IMR-90 (cell line): Measurements from ENCODE around the gene C1orf167.

Source experiments
- BHLHE40 ChIP-seq: fragments of 150-350 bp; IDR thresholded peaks from 2 replicates; pipeline ENCODE4 v1.6.1; 2016; ENCODE audit warnings: mild to moderate bottlenecking, low read depth, low read length
- CEBPB ChIP-seq: IDR thresholded peaks from 2 replicates; pipeline ENCODE4 v1.6.1; 2012; ENCODE audit warnings: low read depth, low read length, improper control_type of control experiment
- CHD1 ChIP-seq: IDR thresholded peaks from 2 replicates; pipeline ENCODE4 v1.6.1; 2012; ENCODE audit warnings: low read depth, low read length, improper control_type of control experiment
- CTCF ChIP-seq: conservative IDR thresholded peaks from 2 replicates; pipeline ENCODE4 v1.5.1; 2012; ENCODE audit warnings: mild to moderate bottlenecking, low read depth, low read length, improper control_type of control experiment
- ELK1 ChIP-seq: fragments of 150-350 bp; IDR thresholded peaks from 2 replicates; pipeline ENCODE4 v1.6.1; 2016; ENCODE audit warnings: low read depth, mild to moderate bottlenecking, low read length, moderate library complexity, borderline replicate concordance
- FOS ChIP-seq: fragments of 150-350 bp; IDR thresholded peaks from 2 replicates; pipeline ENCODE4 v1.6.1; 2016; ENCODE audit warnings: low read depth, low read length
- MXI1 ChIP-seq: IDR thresholded peaks from 2 replicates; pipeline ENCODE4 v1.6.1; 2012; ENCODE audit warnings: low read depth, mild to moderate bottlenecking, low read length, moderate library complexity, borderline replicate concordance
- POLR2A ChIP-seq: IDR thresholded peaks from 2 replicates; pipeline ENCODE4 v1.6.1; 2012; ENCODE audit warnings: mild to moderate bottlenecking, low read depth, low read length
- RAD21 ChIP-seq: IDR thresholded peaks from 2 replicates; pipeline ENCODE4 v1.6.1; 2012; ENCODE audit warnings: low read length, improper control_type of control experiment
- RCOR1 ChIP-seq: IDR thresholded peaks from 2 replicates; pipeline ENCODE4 v1.6.1; 2012; ENCODE audit warnings: mild to moderate bottlenecking, low read length, improper control_type of control experiment; ENCODE audit not compliant: insufficient replicate concordance
- RFX5 ChIP-seq: IDR thresholded peaks from 2 replicates; pipeline ENCODE4 v1.8.0; 2012; ENCODE audit warnings: low read depth, mild to moderate bottlenecking, low read length, moderate library complexity
- SMC3 ChIP-seq: fragments of 150-350 bp; IDR thresholded peaks from 2 replicates; pipeline ENCODE4 v1.6.1; 2016; ENCODE audit warnings: low read depth, mild to moderate bottlenecking, antibody characterized with exemption, low read length, moderate library complexity
- USF2 ChIP-seq: fragments of 150-350 bp; IDR thresholded peaks from 2 replicates; pipeline ENCODE4 v1.6.1; 2017; ENCODE audit warnings: mild to moderate bottlenecking, antibody characterized with exemption, low read length, low read depth

- TF ChIP-seq CTCF (no peak), POLR2A (no peak), SMC3 (no peak), CHD1 (no peak), BHLHE40 (no peak), FOS (no peak), RCOR1 (no peak), CEBPB (no peak), RAD21 (no peak), USF2 (no peak), MXI1 (no peak), ELK1 (no peak), RFX5 (no peak)
Measured at GRCh38 chr1:11746795-11747487, 15.1 kb upstream of the C1orf167 start.
